HG02938 (cell line): ENCODE measurements around the gene GPR180.

Experiments
- ATAC-seq: cut with Tn5 transposase; IDR thresholded peaks from one replicate; pipeline ENCODE4 v1.9.1; 2021; ENCODE audit warnings: mild to moderate bottlenecking, moderate library complexity; ENCODE audit not compliant: unreplicated experiment

Gene GPR180

DNA sequence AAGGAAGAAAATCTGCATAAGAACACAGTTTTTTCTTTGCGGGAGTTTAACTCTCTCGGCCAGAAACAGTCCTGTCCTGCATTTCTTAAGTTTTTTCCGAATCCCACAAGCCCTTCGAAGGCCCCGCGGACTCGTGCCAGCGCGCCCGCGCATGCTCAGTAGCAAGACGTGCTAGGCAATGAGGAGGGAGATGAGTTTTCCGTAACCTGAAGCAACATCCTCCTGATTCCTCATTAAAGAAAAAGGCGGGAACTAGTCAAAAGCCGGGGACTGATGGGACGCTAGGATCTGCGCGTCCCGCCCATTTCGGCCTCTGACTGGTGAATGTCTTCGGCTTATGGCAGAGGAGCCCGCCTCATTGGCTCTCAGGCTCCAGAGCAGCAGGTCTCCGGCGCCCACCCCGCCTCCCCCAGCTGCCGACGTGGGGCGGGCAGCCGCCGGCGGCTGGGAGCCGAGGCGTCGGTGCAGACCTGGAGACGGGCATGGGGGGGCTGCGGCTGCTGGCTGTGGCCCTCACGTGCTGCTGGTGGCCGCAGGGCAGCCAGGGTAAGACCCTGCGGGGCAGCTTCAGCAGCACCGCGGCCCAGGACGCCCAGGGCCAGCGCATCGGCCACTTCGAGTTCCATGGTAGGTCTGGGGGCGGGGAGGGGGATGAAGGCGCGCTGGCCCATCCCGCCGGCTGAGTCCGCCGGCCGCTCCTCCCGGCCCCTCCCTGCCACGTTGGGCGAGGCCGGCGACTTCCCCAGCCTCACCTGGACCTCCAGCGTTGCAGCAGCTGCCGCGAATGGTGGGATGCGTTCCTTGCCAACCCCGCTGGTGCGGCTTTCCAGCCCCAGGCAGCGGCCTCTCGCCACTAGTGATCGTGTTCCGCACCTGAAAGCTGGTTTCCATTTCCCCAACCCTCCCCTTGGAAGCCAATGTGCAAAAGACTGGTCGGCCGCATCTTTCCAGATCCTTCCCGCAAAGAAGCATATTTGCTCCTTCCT is at the start of gene GPR180:
GPR180 (plus strand) TSS at position 412 of the 986 bp plus-strand sequence; CDS start at position 483, 71 bp downstream.
- peak; percentile 99 for ATAC-seq

DNA sequence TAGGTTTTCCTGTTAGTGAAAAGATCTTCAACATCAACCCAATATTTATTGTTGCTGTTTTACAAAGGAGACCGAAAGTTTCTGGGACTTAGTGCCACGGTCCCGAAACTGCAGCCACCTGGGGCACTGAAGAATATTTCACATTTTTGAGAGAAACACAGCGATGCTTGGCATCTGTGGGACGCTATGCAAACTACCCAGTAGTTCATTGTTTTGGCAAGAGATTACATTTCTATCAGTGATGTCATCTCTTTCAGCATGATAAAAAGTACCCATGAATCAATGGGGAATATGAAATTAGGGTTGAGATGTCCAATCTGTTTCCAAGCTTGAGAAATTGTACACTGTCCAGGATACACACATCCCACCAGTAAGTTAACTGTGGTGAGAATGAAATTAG is 49.6 kb upstream of the GPR180 start:
- no peak for ATAC-seq

DNA sequence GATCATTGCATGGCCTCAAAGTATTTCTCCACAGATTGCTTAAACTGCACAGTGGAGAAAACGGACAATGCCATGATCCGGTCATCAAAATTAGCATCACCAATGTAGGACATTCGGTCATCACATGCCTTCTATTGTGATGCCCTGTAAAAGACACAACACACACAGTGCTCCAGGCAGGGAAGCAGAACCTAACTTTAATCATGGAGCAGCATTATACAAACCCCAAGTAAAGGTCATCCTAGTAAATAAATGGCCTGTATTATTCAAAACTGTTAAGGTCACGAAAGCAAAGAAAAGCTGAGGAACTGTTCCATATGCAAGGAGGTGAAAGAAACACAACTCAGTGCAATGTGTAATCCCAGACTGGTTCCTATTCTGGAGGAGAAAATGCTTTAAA is 47.9 kb upstream of the GPR180 start:
- no peak for ATAC-seq

DNA sequence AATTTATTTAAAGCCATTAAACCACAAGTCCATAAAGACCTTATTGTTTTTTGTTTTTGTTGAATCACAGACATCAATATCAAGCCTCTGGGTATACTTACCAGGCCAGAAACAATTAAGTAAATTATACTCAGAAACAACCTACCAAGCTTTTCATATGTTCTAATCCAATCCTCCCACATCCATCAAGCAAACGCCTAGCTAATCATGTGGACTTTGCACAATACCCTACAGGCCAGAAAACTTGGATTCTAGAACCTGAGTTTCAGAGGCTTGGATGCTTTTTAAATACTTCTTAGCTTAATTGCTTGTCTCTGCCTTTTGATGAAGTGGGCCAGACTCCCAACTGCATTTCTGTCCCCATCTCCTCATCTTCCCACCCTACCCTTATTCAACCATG is 45.6 kb upstream of the GPR180 start:
- no peak for ATAC-seq

DNA sequence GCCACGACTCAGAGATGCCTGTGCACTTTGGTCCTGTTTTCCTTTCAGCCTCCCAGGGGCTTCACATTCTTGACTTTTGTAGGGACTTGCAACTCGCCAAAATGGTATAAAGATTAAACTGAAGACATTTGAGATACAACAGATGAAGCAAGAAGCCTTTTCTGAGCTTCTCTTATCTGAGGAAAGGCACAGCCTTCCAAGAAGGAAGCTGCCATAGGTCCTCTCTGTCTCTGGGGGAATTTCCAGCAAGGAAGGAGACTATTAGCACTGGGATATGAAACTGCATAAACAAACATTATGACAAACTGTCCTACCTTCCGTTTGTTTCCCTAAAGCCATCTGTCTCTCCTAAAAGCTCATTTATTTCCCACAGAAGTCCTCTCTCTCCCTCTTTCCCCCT is 45.0 kb upstream of the GPR180 start:
- no peak for ATAC-seq

DNA sequence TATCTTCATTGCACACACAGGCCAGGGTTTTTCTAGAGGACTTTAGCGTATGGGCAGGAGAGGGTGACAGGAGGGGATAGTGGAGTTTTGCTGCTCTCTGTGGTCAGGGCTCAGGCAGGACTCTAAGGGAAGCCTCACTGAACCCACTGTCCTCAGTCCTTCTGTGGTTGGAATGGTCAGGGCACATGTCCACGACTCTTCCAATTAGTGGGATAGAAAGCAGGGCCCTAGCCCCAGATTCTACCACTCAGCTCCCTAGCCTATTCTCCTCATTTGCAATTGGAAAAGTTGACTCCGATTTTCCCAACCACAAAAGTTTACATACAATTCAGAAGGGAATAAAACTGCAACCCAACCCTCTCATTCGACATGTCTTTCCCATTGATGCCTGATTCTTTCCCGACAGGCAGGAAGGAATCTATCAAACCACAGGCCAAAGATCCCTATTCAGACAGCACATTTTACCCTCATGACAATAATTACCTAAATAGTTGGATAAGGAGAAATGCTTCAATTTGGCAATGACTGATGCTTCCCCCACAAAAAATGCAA is 43.9 kb upstream of the GPR180 start:
- ATAC-seq, result no peak

DNA sequence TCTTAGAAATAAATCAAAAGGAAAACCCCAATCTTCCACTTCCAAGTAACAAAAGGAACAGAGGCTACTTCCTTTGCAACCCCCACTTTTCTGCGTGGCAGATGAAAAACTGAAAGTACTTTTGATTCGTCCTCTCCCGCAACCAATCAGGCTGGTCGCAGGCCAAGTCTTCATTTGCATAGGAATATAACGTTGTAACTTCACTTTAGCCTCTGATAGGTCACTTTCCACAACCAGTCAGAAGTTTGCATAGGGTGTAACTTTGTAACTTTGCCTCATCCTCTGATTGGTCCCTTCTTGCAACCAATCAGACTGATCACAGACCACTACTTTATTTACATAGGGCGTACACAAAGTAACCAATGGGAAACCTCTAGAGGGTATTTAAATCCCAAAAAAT is 42.9 kb upstream of the GPR180 start:
- no peak for ATAC-seq

DNA sequence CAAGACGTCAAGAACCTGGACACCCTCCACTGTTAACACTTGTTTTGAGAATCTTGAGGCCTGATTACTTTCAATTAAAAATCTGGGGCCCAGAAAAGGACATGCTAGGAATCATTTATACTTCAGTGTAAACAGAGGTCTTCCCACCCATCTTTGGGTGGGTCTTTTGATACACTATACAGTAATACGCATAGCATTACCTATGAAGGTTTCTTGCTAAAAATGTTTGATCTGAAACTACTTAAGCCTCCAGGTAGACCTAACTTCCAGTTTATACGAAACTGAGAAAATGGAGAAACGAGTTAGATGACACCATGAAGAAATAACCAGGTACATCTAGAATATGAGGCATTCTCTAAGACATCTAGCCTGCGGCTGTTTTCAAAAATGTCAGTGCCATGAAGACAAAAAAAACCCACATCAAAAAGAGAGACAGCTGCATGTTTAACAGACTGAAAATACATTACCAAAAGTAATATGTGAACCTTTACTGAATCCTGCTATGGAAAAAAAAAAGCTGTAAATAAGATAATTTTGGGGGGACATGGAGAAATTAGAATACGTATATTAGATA is 42.3 kb upstream of the GPR180 start:
- ATAC-seq, result no peak

- no peak for ATAC-seq
Measured at GRCh38 chr13:94560116-94560515, 41.5 kb upstream of the GPR180 start.

DNA sequence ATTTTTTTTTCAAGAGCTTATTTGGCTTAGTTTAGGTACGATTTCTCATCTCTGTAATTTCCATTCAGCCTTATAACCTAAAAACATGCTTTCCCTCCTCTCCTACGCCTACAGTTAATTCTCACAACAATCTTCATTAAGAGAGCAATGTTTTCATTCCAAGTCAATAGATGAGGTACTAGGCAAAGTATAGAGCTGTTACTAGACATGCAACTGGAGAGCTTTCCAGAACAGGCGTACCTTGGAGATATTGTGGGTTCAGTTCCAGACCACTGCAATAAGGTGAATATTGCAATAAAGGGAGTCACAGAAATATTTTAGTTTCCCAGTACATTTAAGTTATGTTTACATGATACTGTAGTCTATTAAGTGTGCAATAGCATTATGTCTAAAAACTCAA is 40.5 kb upstream of the GPR180 start:
- no peak for ATAC-seq

- ATAC-seq, result no peak
Measured at GRCh38 chr13:94567581-94567980, 34.1 kb upstream of the GPR180 start.

DNA sequence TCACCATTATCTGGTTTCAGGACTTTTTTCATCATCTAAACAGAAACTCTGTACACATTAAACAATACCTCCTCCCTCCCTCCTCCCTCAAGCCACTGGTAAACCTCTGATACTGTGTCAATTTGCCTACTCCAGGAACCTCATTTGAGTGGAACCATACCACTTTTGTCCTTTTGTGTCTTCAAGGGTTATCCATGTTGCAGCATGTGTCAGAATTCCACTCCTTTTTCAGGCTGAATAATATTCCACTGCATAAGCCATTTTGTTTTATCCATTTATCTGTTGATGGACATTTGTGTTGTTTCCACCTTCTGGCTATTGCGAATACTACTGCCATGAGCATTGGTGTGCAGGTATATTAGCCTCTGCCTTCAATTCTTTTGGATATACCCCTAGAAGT is 33.2 kb upstream of the GPR180 start:
- no peak for ATAC-seq

GRCh38 chr13:94569615-94570014 is 32.0 kb upstream of the GPR180 start:
- no peak for ATAC-seq

DNA sequence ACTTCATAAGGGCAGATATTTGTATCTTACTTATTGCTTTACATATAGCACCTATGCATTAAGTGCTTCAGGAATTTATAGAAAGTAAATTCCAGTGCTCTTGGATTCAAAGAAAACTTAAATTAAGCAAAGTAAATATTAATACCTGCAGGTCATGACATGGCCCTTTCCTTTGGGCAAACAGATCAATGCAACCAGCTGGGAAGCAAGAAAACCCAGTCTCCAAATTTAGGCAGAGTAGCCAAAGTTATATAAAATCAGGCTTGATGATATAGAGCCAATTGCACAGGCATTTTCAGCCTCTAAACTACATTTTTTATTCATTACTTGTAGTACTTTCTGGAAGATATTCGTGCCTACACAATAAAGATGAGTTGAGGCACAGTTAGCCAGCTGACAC is 22.6 kb upstream of the GPR180 start:
- ATAC-seq, result no peak

- ATAC-seq, result no peak
Measured at GRCh38 chr13:94583926-94584325, 17.7 kb upstream of the GPR180 start.

DNA sequence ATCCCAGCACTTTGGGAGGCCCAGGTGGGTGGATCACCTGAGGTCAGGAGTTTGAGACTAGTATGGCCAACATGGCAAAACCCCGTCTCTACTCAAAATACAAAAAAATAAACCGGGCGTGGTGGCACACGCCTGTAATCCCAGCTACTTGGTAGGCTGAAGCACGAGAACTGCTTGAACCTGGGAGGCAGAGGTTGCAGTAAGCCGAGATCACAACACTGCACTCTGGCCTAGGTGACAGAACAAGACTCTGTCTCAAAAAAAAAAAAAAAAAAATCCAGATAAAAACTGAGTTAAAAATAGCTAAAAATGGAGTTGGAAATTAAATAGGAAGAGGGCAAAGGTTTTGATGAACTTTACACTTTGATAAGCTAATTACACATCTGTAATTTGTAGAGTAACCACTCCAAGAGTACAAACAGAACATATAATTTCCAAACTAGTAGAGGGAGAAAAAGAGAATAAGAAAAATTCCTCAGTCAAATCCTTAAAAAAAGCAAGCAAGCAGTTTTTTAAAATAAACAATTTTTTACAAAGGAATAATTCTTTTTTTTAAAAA is 16.0 kb upstream of the GPR180 start:
- no peak for ATAC-seq

GRCh38 chr13:94586371-94586770 is 15.3 kb upstream of the GPR180 start:
- no peak for ATAC-seq

GRCh38 chr13:94588541-94588940 is 13.1 kb upstream of the GPR180 start:
- no peak for ATAC-seq

DNA sequence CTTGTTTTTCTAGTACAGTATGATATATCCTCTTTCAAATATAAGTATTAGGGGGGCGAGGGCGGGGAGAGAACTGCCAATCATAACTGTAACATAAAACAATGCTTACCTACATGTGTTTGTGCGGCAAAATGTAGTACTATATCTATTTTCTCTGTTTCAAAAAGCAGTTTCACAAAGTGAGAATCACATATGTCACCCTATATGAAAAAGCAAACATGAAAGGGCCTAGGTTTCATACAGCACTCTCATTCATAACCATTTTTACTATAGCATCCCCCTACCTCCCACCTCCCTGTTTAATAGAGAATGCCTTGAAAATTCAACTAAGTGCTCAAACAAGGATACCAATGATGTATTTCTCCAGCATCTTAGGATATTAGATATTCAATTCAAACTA is 10.9 kb upstream of the GPR180 start:
- ATAC-seq, result no peak

GRCh38 chr13:94595001-94595949 is 6.4 kb upstream of the GPR180 start:
- ATAC-seq, result peak; percentile 59
